NCI-H2171 (cell line): ENCODE measurements around the gene PABPN1L.
A peak's percentile ranks its signal among the peaks of the same experiment; 100 is the strongest.

Source experiments
- DNase-seq: peaks from one replicate; lab custom pipeline; 2025; lab: John Stamatoyannopoulos, UW

PABPN1L gene

DNA sequence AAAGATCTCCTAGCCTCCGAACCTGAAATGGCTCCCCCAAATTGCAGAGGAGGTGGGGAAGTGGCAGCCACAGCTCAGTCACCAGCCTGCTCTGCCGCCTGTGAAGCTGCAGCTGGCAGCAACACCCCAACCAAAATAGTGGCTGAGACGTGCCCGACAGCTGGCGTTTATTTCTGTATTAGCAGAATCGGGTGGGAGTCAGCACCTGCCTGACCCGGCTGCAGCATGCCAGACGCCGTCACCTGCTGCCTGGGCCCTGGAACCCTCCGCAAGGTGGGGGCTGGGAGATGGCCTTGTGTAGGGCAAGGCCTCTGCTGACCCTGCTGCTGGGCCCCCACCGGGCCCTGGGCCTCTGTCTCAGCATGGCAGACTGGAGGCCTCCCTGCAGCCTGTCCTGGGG, 17.5 kb upstream of the PABPN1L start:
- DNase-seq, result peak; percentile 73

DNA sequence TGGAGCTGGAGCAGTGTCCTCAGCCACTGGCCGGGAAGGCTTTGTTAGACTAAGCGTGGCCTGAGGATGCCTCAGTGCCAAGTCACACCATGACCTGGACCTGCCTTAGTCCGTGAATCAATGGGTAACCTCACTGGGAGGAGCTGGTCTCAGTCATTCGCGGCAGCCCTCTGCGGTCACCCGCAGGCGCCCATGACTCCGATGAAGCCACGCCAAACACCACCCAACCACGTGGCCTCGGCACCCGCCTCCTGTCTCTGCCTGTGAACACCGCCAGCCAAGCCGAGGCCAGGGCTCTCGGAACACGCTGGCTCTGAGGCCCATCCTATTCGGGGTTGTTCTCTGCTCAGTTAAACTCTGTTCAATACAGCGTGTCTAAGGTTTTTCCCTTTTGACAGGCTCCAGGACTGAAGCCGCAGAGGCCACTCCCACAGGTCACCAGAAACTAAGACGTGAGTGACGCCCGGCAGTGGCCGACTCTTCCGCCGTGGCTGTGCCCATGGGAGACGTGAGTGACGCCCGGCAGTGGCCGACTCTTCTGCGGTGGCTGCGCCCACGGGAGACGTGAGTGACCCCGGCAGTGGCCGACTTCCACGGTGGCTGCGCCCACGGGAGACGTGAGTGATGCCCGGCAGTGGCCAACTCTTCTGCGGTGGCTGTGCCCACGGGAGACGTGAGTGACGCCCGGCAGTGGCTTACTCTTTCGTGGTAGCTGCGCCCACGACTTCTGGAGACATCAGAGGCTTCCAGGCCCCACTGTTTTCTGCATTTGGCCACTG, 16.8 kb upstream of the PABPN1L start:
- DNase-seq, result no peak

DNA sequence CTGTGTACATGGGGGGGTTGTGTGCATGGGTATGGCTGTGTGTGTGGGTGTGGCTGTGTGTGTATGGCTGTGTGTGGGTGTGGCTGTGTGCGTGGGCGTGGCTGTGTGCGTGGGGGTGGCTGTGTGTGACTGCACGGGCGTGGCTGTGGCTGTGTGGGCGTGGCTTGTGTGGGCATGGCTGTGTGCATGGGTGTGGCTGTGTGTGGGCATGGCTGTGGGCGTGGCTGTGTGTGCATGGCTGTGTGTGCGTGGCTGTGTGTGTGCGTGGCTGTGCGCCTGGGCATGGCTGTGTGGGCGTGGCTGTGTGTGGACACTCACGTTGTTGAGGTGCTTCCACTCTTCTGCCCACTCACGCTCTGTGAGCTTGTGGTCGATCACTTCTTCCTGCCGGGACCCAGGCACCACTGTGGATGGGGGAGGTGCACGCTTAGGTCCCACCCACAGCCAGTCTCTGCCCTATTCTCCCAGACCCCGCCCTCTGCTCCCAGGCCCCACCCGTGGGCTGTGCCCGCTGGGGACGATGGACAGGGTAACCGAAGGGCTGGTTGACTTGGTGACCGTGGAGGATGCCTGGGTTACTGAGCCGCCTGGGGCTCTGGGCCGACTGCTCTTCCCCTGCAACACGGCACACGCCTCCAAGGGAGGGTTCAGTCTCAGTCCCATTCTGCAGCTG, 16.0 kb upstream of the PABPN1L start:
- DNase-seq, result no peak

DNA sequence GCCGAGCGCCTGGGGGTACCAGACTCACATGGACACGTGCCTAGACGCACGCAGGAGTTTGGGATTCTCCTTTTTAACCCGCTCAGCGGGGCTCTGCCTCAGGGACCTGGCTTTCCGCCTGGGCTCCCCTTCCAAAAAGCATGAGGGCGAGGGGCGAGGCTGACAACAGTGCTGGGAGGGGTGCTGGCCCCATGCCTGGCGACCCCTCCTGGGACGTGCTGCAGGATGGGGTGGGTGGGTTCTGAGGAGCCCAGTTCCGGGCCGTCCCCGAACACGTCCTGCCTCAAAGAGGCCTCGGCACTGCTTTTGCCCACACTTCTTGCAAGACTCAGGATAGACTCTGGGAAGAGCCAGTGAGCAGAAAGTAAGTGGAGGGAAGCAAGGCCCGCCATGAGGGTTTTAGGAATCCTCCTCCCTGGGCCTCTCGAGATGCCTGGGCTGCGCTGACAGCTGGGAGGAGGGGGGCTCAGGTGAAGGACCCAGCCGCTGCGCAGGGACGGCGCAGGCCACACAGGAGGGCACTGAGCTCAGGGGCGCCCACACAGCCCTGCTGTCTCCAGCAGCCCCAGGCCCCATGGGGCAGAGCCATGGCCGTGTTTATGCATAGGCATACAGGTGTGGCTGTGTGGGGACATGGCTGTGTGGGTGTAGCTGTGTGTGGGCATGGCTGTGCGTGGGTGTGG, 15.4 kb upstream of the PABPN1L start:
- no peak for DNase-seq

DNA sequence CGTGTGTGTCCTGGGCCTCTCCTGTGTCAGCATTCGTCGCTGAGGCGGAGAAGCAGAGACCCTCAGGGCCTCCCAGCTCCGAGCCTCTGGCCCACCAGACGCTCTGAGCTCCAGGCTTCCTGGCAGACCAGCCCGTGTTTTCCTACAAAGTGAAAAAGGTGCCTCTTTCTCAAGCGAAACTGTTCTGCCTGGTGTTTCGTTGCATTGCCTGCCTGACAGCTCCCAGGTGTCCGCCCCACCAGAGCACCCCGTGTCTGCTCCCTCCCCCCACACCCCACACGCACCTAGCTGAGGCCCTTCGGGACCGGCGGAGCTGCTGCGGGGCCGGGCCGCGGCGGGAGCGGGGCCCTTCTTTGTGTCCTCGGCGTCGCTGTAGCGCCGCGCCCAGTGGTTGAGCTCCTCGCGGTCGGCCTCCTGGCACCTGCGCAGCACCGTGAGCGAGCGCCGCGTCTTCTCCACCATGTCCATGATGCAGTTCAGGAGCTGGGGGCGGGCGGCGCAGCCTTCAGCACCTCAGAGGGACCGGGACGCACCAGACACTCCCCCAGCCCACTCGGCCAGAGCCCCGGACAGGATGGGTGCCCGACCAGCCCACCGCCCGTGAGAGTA, 14.7 kb upstream of the PABPN1L start:
- DNase-seq, result no peak

DNA sequence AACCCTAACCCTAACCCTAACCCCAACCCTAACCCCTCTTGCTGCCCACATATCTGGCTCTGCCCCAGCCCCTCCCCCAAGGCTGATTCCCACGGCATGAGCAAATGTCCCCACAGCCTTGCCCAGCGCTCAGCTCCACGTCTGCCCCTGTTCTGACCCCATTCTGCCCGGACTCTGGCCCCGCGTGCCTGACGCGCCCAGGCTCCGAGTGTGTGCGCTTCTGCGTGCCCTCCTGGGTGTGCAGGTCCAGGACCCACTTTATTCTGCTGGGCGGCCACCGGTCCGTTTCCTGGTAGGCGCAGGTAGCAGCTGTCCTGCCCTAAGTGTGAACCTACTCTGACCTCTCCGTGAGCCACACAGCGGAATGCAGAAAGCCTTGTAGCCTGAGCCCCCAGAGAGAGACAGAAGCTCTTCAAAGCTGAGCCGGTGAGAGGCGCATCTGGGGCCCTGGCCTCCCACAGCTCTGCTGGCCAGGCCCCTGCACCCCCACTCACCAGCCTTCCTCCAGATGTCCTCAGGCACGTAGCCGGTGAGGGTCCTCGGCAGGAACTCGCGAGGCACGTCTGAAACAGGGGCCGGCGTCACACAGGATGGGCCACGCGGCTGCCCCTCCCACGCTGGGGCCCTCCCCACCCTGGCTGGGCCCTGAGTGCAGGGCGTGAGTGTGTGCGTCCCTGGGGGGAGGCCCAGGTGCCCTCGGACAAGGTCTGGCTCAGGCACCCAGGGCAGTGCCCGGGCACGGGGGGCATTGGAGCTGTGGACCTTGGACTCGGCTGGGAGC, 14.0 kb upstream of the PABPN1L start:
- no peak for DNase-seq

DNA sequence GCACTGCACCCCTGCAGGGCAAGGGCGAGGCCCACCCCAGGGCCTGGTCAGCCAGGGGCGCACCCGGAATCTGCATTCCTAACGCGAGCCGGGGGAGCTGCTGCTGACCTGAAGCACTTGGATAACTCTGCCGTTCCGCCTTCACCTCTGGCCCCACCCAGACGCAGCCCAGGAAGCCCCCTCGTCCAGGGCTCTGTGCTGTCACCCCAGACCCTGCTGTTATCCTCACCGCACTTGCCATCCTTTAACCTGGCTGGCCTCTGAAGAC, 13.3 kb upstream of the PABPN1L start:
- DNase-seq, result no peak

DNA sequence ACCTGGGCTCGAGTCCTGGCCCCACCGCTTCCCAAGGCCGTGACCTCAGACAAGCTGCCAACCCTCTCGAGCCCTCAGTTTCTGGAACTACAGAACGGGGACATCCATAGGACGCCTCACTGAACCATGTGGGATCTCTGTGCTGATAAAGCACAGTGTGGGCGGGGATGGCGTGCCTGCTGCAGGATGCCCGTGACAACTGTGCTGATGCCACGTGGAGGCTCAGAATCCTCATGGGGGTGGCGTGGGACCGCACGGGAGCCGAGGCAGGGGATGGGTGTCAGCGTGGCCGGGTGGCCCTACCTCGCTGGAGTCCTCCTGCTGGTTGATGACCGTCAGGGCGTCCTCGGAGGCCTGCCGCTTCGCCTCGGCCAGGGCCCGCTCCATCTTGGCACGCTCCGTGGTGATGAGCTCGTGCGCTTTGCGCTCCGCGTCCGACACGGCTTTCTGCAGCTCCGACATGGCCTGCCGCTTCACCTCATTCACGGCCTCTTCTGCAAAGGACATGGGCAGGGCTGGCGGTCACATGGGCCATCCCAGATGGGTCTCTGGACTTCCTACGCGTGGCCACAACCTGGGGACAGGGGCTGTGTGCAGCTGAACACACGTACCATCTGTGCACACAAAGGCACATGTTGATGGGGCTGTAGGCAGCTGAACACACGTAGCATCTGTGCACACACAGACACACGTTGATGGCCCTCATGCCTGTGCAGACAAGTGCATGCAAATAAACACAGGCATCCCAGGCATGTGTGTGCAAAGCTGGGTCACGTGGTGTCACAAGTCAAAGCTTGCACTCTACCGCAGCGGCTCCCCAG, 12.7 kb upstream of the PABPN1L start:
- no peak for DNase-seq

DNA sequence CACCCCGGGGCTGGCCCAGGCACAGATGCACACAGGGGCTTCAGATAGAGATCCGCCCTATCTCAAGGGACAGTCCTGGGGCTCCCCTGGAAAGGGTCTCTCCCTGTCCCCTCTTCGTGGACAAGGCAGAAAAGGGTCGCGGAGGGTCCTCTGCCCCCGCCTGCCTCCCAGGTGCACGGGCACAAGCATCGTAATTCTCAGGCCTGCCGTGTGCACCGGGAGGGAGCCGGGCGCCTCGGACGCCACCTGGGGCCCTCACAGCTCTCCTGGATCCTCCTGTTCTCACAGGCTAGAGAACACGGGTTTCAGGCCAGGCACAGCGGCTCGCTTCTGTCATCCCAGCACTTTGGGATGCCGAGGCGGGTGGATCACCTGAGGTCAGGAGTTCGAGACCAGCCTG, 11.9 kb upstream of the PABPN1L start:
- no peak for DNase-seq

DNA sequence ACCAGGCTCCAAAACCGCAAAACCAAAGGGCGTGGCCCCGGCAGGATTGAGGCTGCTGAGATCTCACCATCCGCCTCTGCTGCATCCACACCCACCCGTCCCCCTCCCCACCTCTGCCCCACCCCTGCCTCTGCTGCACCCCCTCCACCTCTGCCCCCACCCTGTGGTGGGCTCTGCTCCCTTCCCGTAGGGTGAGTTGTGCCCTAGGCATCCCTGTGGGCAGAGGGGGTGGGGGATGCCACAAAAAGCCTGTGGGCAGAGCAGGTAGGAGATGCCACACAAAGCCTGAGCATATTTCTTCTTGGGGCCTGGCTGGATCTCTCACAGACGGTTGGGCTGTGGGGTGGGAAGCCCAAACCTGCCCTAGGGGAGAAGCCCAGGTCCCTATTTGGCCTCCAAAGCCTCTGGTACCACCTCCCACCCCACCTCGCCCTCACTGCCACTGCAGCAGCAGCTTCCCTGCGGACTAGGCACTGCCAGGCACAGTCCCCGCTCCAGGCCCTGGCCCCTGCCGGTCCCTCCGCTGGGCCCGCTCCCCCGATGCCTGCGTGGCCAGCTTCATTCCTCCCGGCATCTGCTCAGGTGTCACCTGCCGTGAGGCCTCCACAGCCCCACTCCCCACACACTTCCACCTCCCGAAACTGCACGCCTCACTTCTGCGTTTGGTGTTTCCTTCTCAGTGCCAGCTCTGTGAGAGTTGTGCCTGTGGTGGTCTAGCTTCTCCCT, 11.3 kb upstream of the PABPN1L start:
- no peak for DNase-seq

DNA sequence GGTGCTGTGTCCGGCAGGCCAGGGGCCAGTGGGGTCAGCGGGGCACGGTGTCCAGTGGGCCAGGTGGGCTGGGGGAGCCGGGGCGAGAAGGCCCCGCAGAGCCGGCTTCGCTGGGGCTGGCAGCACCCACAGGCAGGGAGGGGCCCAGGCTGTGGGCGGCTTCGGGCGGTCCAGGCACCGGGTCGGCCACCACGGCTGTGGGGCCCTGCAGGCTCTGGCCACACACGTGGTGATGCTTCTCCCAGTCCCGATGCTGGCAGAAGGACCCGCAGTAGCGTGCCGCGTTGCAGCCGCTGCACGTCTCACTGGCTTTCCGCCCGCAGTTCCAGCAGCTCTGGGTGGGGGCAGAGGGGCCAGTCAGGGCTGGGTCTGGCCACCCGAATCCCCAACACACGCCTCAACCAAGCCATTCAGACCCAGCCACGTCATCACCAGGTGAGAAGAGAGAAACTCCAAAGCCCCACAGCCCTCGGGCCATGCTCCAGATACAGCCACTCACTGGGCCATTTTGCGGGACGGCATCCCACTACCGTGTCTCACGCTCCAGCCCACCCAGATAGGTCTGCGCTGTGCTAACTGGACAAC, 10.6 kb upstream of the PABPN1L start:
- DNase-seq, result no peak

DNA sequence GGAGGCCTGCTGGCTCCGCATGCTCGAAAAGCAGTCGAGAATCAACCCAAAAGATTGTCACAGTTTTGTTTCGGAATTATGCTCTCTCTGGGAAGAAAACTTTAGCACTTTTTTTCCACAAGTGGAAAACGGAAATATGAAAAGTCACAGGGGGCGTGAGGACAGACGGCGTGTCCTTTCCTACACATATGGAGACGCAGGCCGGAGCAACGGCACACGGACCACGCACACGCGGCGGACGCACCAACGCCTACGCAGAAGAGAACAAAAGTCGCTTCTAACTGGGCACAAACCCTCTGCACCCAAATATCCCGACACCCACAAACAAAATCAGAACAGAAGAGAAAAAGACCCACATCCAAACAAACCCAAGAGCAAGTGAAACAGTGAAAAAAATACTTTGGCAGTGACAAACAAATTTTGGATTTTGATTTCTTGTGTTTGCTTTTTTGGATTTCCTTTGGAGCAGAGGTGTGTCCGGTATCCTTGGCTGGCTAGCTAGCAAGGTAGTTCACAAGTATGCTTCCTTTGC, 9.3 kb upstream of the PABPN1L start:
- no peak for DNase-seq

DNA sequence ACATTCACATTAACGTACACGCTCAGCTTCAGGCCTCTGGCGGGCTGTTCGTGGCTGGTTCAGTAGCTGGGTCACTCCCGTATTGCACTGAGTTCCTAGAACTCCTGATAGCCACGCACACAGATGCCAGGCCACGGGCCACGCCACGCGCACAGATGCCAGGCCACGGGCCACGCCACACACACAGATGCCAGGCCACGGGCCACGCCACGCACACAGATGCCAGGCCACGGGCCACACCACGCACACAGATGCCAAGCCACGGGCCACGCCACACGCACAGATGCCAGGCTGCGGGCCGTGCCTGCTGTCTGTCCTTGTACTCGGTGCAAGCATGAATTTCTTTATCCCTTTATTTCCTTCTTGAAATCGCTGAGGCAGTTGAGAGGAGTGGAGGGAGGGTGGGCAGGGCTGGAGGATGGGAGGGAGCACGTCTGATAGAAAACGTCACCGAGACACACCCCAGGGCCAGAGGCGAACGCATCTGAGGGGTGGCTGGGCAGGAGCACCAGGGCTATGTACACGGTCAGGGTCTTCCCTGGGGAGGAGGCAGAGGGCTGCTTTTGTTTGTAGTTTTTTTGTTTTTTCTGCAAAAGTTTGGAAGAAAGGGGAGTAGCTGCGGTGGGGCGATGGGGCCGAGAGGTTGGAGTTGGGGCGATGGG, 8.6 kb upstream of the PABPN1L start:
- no peak for DNase-seq

DNA sequence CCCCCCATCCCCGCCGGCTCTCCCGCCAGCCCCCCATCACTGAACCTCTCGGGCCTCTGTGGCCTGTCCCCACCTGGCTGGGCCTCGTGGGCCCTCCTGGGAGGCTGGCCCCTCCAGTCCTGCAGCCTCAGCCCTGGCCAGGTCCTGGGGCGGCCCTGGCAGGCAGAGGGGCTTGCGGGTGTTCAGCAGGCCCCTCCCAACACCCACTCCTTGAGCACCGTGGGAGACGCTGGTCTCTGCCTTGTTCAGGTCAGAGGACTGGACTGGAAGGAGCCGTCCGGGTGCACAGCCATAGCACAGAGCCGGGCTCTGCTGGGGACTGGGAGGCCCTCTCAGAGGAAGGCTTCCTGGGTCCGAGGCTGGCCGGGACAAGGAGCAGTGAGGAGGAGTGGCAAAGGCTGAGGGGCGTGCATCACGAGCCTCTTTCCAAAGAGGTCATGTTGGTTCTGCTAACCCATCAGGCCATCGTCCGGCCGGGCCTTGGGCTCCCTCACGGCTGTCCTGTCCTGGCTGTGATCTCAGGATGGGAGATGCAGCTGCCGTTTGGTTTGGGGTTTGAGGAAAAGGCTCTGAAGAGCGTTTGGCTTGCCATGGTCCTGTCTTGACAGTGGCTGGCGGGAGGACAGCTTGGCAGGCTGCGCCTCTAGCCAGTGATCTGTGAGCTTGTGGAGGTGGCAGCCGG, 6.3 kb upstream of the PABPN1L start:
- no peak for DNase-seq

DNA sequence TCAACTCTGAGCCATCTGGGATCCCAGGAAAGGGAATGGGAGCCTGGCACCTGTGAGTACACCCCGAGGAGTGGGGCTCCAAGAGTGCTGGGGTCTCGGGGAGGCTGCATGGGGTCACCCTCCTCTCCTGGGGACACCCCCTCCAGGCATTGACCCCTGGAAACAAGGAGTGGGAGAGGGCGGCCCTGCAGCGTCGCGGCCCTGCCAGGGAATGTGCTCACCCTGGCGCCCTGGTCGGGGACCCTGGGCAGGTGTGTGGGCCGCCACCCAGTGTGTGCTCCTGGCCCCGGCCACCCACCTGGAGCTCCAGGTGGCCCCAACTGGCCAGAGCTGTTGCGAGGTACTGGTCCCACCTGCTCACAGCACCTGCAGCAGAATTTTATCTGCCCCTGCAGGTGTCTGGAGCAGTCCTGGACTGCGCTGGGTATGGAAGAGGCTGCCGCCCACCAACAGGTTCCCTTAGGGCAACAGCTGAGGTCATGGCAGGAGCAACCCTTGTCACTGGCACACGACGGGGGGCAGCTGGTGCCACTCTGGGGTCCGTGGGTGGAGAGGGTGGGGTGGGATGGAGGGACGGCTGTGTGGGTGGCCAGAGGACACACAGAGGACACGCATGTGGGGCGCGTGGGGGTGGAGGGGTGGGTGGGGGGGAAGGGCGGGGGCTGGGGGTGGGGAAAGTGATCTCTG, 5.4 kb upstream of the PABPN1L start:
- DNase-seq, result no peak

DNA sequence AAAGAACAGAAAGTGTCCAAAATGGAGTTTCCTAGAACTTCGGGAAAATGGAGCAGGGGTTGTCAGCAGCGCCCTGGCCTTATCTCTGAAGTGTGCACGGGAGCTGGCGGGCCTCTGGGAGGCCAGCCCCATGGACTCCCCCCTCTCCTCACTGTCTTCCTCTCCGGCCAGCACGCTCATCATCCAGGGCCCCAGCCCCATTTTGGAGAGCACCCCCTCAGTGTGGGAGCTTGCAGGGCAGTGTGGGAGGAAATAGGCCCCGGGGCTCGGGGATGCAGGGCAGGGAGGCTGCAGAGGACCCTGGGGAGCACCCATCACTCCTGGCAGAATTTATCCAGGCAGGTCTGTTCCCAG, 4.9 kb upstream of the PABPN1L start:
- DNase-seq, result peak; percentile 28

DNA sequence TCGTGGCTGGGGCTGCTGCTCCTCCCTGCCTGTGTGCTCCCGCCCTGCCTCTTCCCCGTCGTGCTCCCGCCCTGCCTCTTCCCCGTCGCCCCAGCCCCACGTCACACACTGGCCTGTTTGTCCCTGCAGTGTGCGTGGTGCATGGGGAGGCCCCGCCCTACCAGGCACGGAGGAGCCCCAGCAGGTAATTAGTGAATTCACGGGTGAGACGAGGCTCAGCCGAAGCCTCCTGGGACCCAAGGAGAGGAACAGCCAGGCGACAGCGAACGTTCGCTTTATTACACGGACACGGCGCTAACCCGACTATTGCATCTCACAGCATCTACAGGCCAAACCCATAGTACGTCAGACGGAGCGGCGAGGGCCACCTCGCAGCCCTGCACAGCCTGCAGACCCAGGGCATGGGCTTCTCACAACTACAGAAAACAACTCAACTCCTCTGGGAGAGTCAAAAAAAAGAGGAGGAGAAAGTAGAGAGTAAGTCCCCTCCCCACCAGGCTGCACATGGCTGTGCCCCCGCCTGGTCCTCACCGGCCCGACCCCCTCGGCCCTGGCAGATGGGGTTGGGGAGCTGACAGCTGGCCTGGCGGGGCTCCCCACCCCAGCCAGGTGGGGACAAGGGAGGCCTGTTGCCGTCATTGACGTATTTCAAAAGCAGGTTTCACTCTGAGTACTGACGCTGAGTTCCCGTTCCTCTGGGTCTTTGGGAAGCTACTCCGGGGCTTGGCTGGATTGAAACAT, 4.3 kb upstream of the PABPN1L start:
- DNase-seq, result peak; percentile 93

DNA sequence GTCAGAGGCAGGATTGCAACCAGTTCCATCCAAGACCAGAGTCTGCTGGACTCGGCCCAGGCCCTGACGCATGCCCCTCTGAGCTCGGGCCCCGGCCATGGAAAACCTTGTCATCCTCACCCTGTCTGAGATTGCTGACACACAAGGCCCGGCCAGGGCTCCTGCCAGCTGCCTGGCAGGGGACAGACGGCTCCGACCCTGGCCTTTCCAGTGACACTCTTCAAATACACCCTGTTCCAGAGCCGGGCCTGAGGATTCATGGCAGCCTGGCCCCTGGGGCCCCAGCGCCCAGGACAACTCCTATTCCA, 3.2 kb upstream of the PABPN1L start:
- DNase-seq, result no peak
